Colonic mucosa (tissue), 4 donors: Measurements from ENCODE around the gene ZNF574. TPM values are rescaled to one million over a fixed set of nuclear protein-coding genes. Genes with fewer than 3 reads are reported as not detected.

Experiments used
- DNase-seq: peaks from one replicate; pipeline ENCODE4 v3.0.0-alpha.2; 2020
- H3K27ac ChIP-seq: fragments of 200-600 bp; one replicate; pipeline ENCODE4 v1.8.0; 2021
- H3K27me3 ChIP-seq: fragments of 200-600 bp; one replicate; pipeline ENCODE4 v1.8.0; 2021
- H3K36me3 ChIP-seq: fragments of 200-600 bp; one replicate; pipeline ENCODE4 v1.8.0; 2021
- H3K4me1 ChIP-seq: fragments of 200-600 bp; one replicate; pipeline ENCODE4 v1.8.0; 2021; ENCODE audit warnings: mild to moderate bottlenecking
- H3K4me3 ChIP-seq: fragments of 200-600 bp; one replicate; pipeline ENCODE4 v1.8.0; 2021
- H3K9ac ChIP-seq, 2 donors: one replicate each; pipeline ENCODE4 v1.7.0; 2013; ENCODE audit warnings: control low read depth in 2 of 2, low read depth in 2 of 2, low read length in 2 of 2
- H3K9me3 ChIP-seq: fragments of 200-600 bp; one replicate; pipeline ENCODE4 v1.8.0; 2021
- CTCF ChIP-seq: fragments of 200-600 bp; IDR thresholded peaks from one replicate; pipeline ENCODE4 v1.8.0; 2022; ENCODE audit warnings: antibody characterized with exemption, mild to moderate bottlenecking
- intact Hi-C: fragments of 100-400 bp; cut with DNase I; formaldehyde crosslinking; loops from one replicate; pipeline ENCODE4 v1.14.1; 2022
- total RNA-seq, 2 donors: library from RNA; stranded (reverse); fragmentation: NEBNext Ultra II Directional in 1 of 2; extraction: Animal tissue kit (Norgen Biotek cat#: 25700) in 1 of 2; gene quantifications; one replicate each; pipeline ENCODE4 v1.2.1, GENCODE V29; 2021
- donor health status: healthy.
- donor health status: DM: no; HTN: no; CAD: no.
- donor health status: DM: no; HTN: no; CAD: no.

ZNF574 gene
- total RNA-seq, 2 donors from 2014 or later = 14.7 to 15.9 TPM

DNA sequence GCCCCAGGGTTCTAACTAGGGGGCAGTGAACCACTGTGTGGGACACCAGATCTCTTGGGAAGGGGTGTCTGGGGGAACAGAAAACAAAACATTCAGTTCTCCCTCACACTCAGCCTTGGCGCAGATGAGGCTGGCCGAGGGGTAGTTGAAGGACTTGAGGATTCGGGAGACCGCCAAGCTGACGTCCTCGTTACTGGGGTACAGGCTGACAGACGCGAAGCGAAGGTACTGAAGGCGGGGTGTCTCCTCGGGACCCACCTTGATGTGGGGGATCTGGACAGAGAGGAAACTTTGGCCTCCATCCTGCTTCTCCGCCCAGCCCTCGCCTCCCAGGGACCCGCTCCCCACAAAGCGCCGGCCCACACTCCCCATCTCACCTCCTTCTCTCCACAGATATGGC is 13.6 kb upstream of the ZNF574 start:
- Histone ChIP-seq H3K9ac (no peak overlapping the region), H3K36me3 (no peaks in the 10 kb centered on the region)
- TF ChIP-seq CTCF = no peak

DNA sequence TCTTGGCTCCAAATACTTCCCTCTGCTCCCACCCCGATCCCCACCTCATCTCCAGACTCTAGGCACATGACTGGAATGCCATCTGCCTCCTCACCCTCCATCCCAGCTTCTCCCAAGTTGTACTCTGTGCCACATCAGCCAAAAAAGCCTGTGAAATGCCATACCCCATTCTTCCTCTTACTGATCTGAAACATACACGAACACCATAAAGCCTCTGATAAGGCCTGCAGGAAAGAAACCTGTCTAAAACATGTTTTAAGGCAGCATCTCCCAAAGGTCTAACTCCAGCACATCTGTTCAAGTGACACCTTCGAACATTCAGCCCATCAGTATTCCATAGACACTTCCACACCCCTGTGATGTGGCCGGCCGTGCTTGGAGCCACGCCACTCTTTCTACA is 11.5 kb upstream of the ZNF574 start:
- Histone ChIP-seq H3K27me3 (peaks cover 5% of the 10 kb centered on the region), H3K36me3 (no peaks in the 10 kb centered on the region), H3K9me3 (no peaks in the 10 kb centered on the region), H3K4me3 (no peak overlapping the region), H3K27ac (no peak overlapping the region), H3K9ac (no peak overlapping the region), H3K4me1 (no peaks in the 10 kb centered on the region)
- no peak for TF ChIP-seq CTCF
- intact Hi-C loops = no loop called here
- no peak for DNase-seq

More for the DNA sequence above, 13.6 kb upstream of the ZNF574 start:
- Histone ChIP-seq H3K27me3 (no peaks in the 10 kb centered on the region), H3K27ac (no peak overlapping the region), H3K9me3 (no peaks in the 10 kb centered on the region), H3K4me3 (no peak overlapping the region), H3K4me1 (no peaks in the 10 kb centered on the region)
- no peak for DNase-seq
- intact Hi-C loops = no loop called here

GRCh38 chr19:42065051-42065450 is 10.9 kb upstream of the ZNF574 start:
- Histone ChIP-seq H3K4me3 (no peak overlapping the region), H3K9me3 (no peaks in the 10 kb centered on the region), H3K27ac (no peak overlapping the region), H3K36me3 (no peaks in the 10 kb centered on the region), H3K27me3 (peaks cover 5% of the 10 kb centered on the region), H3K4me1 (no peaks in the 10 kb centered on the region), H3K9ac (no peak overlapping the region)
- no peak for TF ChIP-seq CTCF
- intact Hi-C loops = no loop called here
- no peak for DNase-seq

DNA sequence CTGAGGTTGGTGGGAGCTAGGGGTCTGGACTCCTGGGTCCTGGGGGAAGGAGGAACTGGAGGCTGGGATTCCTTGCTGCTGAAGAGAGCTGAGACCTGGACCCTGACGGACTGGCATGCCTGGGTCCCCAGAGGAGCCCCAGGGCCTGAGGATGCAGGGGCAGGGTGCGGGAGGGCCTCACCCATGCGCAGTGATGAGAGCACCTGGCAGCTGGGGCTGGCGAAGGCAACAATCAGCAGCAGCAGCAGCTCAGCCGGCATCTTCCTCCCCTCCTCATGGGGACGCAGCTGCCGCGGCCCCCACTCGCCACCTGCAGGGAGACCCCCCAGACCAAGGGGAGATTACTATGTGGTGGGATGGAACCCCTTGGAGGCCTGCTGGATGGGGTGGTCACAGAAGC is 10.5 kb upstream of the ZNF574 start:
- no peaks in the 10 kb centered on the region for H3K9me3 ChIP-seq
- DNase-seq = no peak
- no peaks in the 10 kb centered on the region for H3K36me3 ChIP-seq
- H3K27ac ChIP-seq = no peak overlapping the region
- H3K4me1 ChIP-seq = no peaks in the 10 kb centered on the region
- peaks cover 5% of the 10 kb centered on the region for H3K27me3 ChIP-seq
- no peak overlapping the region for H3K4me3 ChIP-seq
- no peak for TF ChIP-seq CTCF
- H3K9ac ChIP-seq = no peak overlapping the region
- intact Hi-C loops = no loop called here

GRCh38 chr19:42066075-42066754 is 9.8 kb upstream of the ZNF574 start:
- Histone ChIP-seq H3K4me3 (no peak overlapping the region), H3K9me3 (no peaks in the 10 kb centered on the region), H3K36me3 (no peaks in the 10 kb centered on the region), H3K4me1 (no peaks in the 10 kb centered on the region), H3K9ac (no peak overlapping the region), H3K27ac (no peak overlapping the region), H3K27me3 (peaks cover 5% of the 10 kb centered on the region)
- no peak for DNase-seq
- intact Hi-C loops = no loop called here
- no peak for TF ChIP-seq CTCF
